Fibroblast of the aortic adventitia (primary cell): Measurements from ENCODE around the gene CDRT15L2. TPM values are rescaled to one million over a fixed set of nuclear protein-coding genes. Genes with fewer than 3 reads are reported as not detected.
"Not testable (repeated sequence)": the region's sequence is repeated elsewhere in the genome, so short reads cannot be mapped to it uniquely, and the experiment has no call there.

ENCODE experiments used
- DNase-seq: peaks from one replicate; pipeline ENCODE4 v3.0.0-alpha.2; 2010; ENCODE audit warnings: low read depth
- H3K4me3 ChIP-seq: 2 replicates; pipeline ENCODE4 v1.5.1; 2011; ENCODE audit warnings: low read depth, mild to moderate bottlenecking, control low read depth, low read length, moderate library complexity
- CTCF ChIP-seq: IDR thresholded peaks from 2 replicates; pipeline ENCODE4 v1.5.1; 2011; ENCODE audit warnings: mild to moderate bottlenecking, low read length, control low read depth, inconsistent platforms; ENCODE audit not compliant: insufficient read depth
- small RNA-seq: library from RNA; depleted of rRNA; stranded (forward); fragments of <200 nt; gene quantifications from one replicate; pipeline ENCODE3, GENCODE V24; 2012
- total RNA-seq: library from RNA; depleted of rRNA; stranded (reverse); fragments of >200 nt; gene quantifications from 2 replicates; pipeline ENCODE4 v1.2.3, GENCODE V29; 2012; ENCODE audit warnings: low replicate concordance

The CDRT15L2 gene
- total RNA-seq, 1 donor: not detected

GRCh38 chr17:20611309-20611708, 31.8 kb downstream of the CDRT15L2 start:
- H3K4me3 ChIP-seq: no peak overlapping the region
- no peak for DNase-seq
- no peak for TF ChIP-seq CTCF

- no peak overlapping the region for H3K4me3 ChIP-seq
- TF ChIP-seq CTCF: no peak
- no peak for DNase-seq
Measured at GRCh38 chr17:20612635-20613034, 33.1 kb downstream of the CDRT15L2 start.

- TF ChIP-seq CTCF: no peak
- no peak for DNase-seq
- no peak overlapping the region for H3K4me3 ChIP-seq
Measured at GRCh38 chr17:20613248-20613647, 33.7 kb downstream of the CDRT15L2 start.

GRCh38 chr17:20613905-20614304, 34.4 kb downstream of the CDRT15L2 start:
- DNase-seq: no peak
- no peak overlapping the region for H3K4me3 ChIP-seq
- TF ChIP-seq CTCF: no peak

GRCh38 chr17:20615461-20615860, 35.9 kb downstream of the CDRT15L2 start:
- not testable (repeated sequence) for DNase-seq

More at GRCh38 chr17:20615461-20615860, 35.9 kb downstream of the CDRT15L2 start:
- not testable (repeated sequence) for H3K4me3 ChIP-seq

Small RNA genes within 50 kb of the gene (small RNA-seq; reads per million reads assigned to genes)
- gene AC015818.1: not detected
- not detected for gene AC087499.1
- not detected for gene AC087499.3

Other genes starting within 250 kb of the CDRT15L2 start
- gene LGALS9B, start 112.2 kb upstream of the CDRT15L2 start, total RNA-seq: not detected in 2 replicates